HG03521 (cell line): Measurements from ENCODE around the gene PLEKHG4B.

ENCODE experiments used
- ATAC-seq: cut with Tn5 transposase; IDR thresholded peaks from one replicate; pipeline ENCODE4 v1.9.1; 2021; ENCODE audit warnings: mild to moderate bottlenecking, moderate library complexity; ENCODE audit not compliant: unreplicated experiment

Gene PLEKHG4B

GRCh38 chr5:74503-75109, 17.4 kb upstream of the PLEKHG4B start:
- no peak for ATAC-seq

- no peak for ATAC-seq
These were observed 16.3 kb upstream of the PLEKHG4B start for GRCh38 chr5:75331-76320.

- no peak for ATAC-seq
These were observed 15.4 kb upstream of the PLEKHG4B start for GRCh38 chr5:76358-77169.

GRCh38 chr5:77170-77501, 14.8 kb upstream of the PLEKHG4B start:
- ATAC-seq: no peak

GRCh38 chr5:77546-77945, 14.4 kb upstream of the PLEKHG4B start:
- ATAC-seq: no peak

- no peak for ATAC-seq
These were observed 13.8 kb upstream of the PLEKHG4B start for GRCh38 chr5:77957-78804.

- ATAC-seq: no peak
These were observed 13.2 kb upstream of the PLEKHG4B start for GRCh38 chr5:78805-79149.

- ATAC-seq: no peak
These were observed 12.7 kb upstream of the PLEKHG4B start for GRCh38 chr5:79263-79662.

GRCh38 chr5:79821-80220, 12.1 kb upstream of the PLEKHG4B start:
- no peak for ATAC-seq

GRCh38 chr5:81391-82021, 10.5 kb upstream of the PLEKHG4B start:
- ATAC-seq: no peak

GRCh38 chr5:82097-82496, 9.9 kb upstream of the PLEKHG4B start:
- no peak for ATAC-seq

GRCh38 chr5:82570-82969, 9.4 kb upstream of the PLEKHG4B start:
- ATAC-seq: no peak

GRCh38 chr5:83029-83428, 8.9 kb upstream of the PLEKHG4B start:
- no peak for ATAC-seq

- no peak for ATAC-seq
These were observed 6.5 kb upstream of the PLEKHG4B start for GRCh38 chr5:85334-85995.

- no peak for ATAC-seq
These were observed 2.4 kb upstream of the PLEKHG4B start for GRCh38 chr5:89337-90286.

- no peak for ATAC-seq
These were observed 1.1 kb upstream of the PLEKHG4B start for GRCh38 chr5:90590-91547.

- no peak for ATAC-seq
These were observed 643 bp downstream of the PLEKHG4B start for GRCh38 chr5:92401-93220.
